Naive thymus-derived CD4-positive, alpha-beta T cell (primary cell): ENCODE results near the gene GFI1B. TPM values are rescaled to one million over a fixed set of nuclear protein-coding genes. Genes with fewer than 3 reads are reported as not detected.

Source experiments
- ATAC-seq: fragments of 150-1000 bp; cut with Tn5 transposase; 2 replicates; pipeline ENCODE4 v1.10.0; 2021; ENCODE audit warnings: mild to moderate bottlenecking, moderate library complexity
- CTCF ChIA-PET: fragments of 350-600 bp; sonication (Branson Sonifier 250); formaldehyde crosslinking; loops from one replicate; lab custom pipeline; 2021; ENCODE audit warnings: antibody characterized with exemption; lab: Charles Lee
- POLR2A ChIA-PET: fragments of 350-600 bp; sonication (Branson Sonifier 250); formaldehyde crosslinking; loops from one replicate; lab custom pipeline; 2021; ENCODE audit warnings: antibody characterized with exemption, inconsistent platforms; lab: Charles Lee
- DNase-seq, 9 donors: peaks; one replicate each; pipeline versions ENCODE4 v3.0.0 to v3.0.0-alpha.2; 2020 to 2022; ENCODE audit warnings: mixed read lengths in 1 of 9
- H3K27ac ChIP-seq: one replicate; pipeline ENCODE4 v1.7.0; 2013; ENCODE audit warnings: mild to moderate bottlenecking, low read depth, low read length, moderate library complexity
- H3K27me3 ChIP-seq, 2 donors: one replicate each; pipeline ENCODE4 v1.7.0; 2013; ENCODE audit warnings: low read length in 2 of 2, mild to moderate bottlenecking in 2 of 2, moderate library complexity in 2 of 2; ENCODE audit not compliant: control insufficient read depth in 2 of 2, insufficient read depth in 2 of 2
- H3K36me3 ChIP-seq, 3 experiments: 1 replicate in 2 of 3; 2 replicates in 1 of 3; pipeline ENCODE4 v1.7.0; 2013; ENCODE audit warnings: low read length in 3 of 3, mild to moderate bottlenecking in 3 of 3, moderate library complexity in 1 of 3; ENCODE audit not compliant: insufficient read depth in 3 of 3, control insufficient read depth in 2 of 3
- H3K4me1 ChIP-seq, 2 donors: one replicate each; pipeline ENCODE4 v1.7.0; 2013; ENCODE audit warnings: low read length in 2 of 2, mild to moderate bottlenecking in 2 of 2, moderate library complexity in 1 of 2; ENCODE audit not compliant: control insufficient read depth in 2 of 2, insufficient read depth in 2 of 2
- H3K4me3 ChIP-seq: 2 replicates; pipeline ENCODE4 v1.7.0; 2013; ENCODE audit warnings: mild to moderate bottlenecking, low read length
- H3K9me3 ChIP-seq, 3 experiments: 1 replicate in 2 of 3; 2 replicates in 1 of 3; pipeline ENCODE4 v1.7.0; 2013; ENCODE audit warnings: low read length in 3 of 3; ENCODE audit not compliant: control insufficient read depth in 2 of 3
- H3K27ac Mint-ChIP-seq, 9 donors: one replicate each; pipeline ENCODE4 v1.8.0; 2020 to 2022; ENCODE audit warnings: mixed read lengths in 9 of 9, mild to moderate bottlenecking in 8 of 9, moderate library complexity in 5 of 9, inconsistent platforms in 2 of 9
- H3K27me3 Mint-ChIP-seq, 5 donors: one replicate each; pipeline ENCODE4 v1.8.0; 2021 to 2022; ENCODE audit warnings: mixed read lengths in 5 of 5, mild to moderate bottlenecking in 1 of 5
- H3K36me3 Mint-ChIP-seq, 5 donors: one replicate each; pipeline ENCODE4 v1.8.0; 2020 to 2022; ENCODE audit warnings: mixed read lengths in 5 of 5, mild to moderate bottlenecking in 3 of 5, inconsistent platforms in 1 of 5
- H3K4me1 Mint-ChIP-seq, 7 donors: one replicate each; pipeline ENCODE4 v1.8.0; 2020 to 2022; ENCODE audit warnings: mixed read lengths in 7 of 7, mild to moderate bottlenecking in 3 of 7, inconsistent platforms in 1 of 7
- H3K4me3 Mint-ChIP-seq, 10 donors: one replicate each; pipeline ENCODE4 v1.8.0; 2020 to 2022; ENCODE audit warnings: mild to moderate bottlenecking in 10 of 10, mixed read lengths in 10 of 10, moderate library complexity in 6 of 10, inconsistent platforms in 2 of 10
- H3K9me3 Mint-ChIP-seq, 11 donors: one replicate each; pipeline ENCODE4 v1.8.0; 2020 to 2022; ENCODE audit warnings: mixed read lengths in 11 of 11, mild to moderate bottlenecking in 4 of 11, inconsistent platforms in 1 of 11, moderate library complexity in 1 of 11
- intact Hi-C, 2 donors: fragments of 100-400 bp; cut with micrococcal nuclease; formaldehyde crosslinking; loops; one replicate each; pipeline ENCODE4 v1.15.1; 2023
- polyA plus RNA-seq, 2 donors: library from polyadenylated mRNA; unstranded; fragments of 300-500 nt; fragmentation: Illumina TruSeq; gene quantifications; one replicate each; pipeline ENCODE4 v1.2.3, GENCODE V29; 2021
- total RNA-seq, 6 experiments: library from RNA in 5 of 6; stranded (reverse) in 5 of 6; gene quantifications; 1 replicate in 5 of 6; 2 replicates in 1 of 6; pipeline ENCODE4 v1.2.3 and lab custom pipeline; 2021 to 2026

Gene GFI1B
- total and polyA plus RNA-seq, 7 experiments from 2014 or later = 0.21 to 2.7 TPM; not detected in 5

DNA sequence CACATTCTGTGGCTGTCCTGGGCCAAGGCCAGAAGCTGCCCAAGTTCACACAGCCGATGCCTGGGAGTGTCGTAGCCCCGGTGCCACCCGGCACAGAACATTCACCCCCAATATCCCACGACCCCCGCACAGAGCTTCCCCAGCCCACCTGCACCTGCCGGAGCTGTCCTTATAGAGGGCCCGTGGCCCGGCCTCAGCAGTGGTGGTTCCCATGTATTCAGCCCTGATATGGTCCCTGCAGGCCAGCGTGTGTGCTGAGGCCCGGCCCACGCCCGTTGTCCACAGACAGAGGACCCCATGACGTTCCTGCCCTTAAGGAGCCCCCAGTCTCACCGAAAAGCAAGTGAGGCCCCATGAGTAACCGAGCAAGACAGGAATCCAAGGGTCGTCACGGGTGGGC lies 5.3 kb upstream of the GFI1B start:
- ChIA-PET POLR2A (no interaction called here), CTCF (interaction anchor here (1.0 kb wide), 1 partner anchor 48 kb away, joined by 3 read pairs; no protein-coding TSS in a partner anchor)
- no peaks in the 10 kb centered on the region for H3K36me3 ChIP-seq
- peaks cover 0 to 6% of the 10 kb centered on the region in 2 donors for H3K27me3 ChIP-seq
- Mint-ChIP-seq H3K9me3 (no peaks in the 10 kb centered on the region), H3K36me3 (no peaks in the 10 kb centered on the region), H3K27ac (no peak overlapping the region), H3K27me3 (peaks cover 7 to 29% (median 19%) of the 10 kb centered on the region in 5 donors), H3K4me3 (no peak overlapping the region), H3K4me1 (peaks cover 0 to 7% (median 3%) of the 10 kb centered on the region in 7 donors)
- no peak overlapping the region for H3K27ac ChIP-seq
- no peaks in the 10 kb centered on the region for H3K9me3 ChIP-seq
- no peak for ATAC-seq
- DNase-seq = no peak
- no peak overlapping the region for H3K4me3 ChIP-seq
- intact Hi-C loops = loop anchor here (5.0 kb wide), 3 partner anchors 171 to 1211 kb away; partner anchors contain the start of gene CFAP77 (in 1 of the 2)
- no peaks in the 10 kb centered on the region for H3K4me1 ChIP-seq

DNA sequence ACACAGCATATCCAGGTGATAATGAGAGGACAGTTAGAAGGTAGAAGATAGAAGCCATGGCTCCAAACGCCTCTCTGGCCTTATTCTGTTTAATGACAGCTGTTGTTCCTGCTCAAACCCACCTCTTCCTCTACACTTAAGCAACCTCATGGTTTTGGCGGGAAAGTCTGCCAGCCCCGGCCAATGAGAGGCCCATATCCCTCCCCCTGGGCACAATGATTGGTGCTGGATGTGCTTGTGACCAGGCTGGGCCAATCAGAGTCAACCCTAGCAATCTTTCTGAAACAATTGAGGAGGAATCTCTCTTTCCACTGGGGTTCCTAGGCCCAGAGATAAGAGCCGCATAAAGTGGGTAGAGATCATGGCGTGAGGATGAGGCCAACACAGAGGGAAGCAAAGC lies 4.8 kb upstream of the GFI1B start:
- H3K27me3 ChIP-seq = peaks cover 0 to 7% of the 10 kb centered on the region in 2 donors
- H3K27ac Mint-ChIP-seq = no peak overlapping the region
- no peaks in the 10 kb centered on the region for H3K9me3 Mint-ChIP-seq
- ChIA-PET CTCF (interaction anchor here (1.0 kb wide), 1 partner anchor 48 kb away, joined by 3 read pairs; no protein-coding TSS in a partner anchor), POLR2A (no interaction called here)
- peaks cover 5 to 12% (median 8%) of the 10 kb centered on the region in 7 donors for H3K4me1 Mint-ChIP-seq
- ATAC-seq (no peak), DNase-seq (no peak)
- H3K27ac ChIP-seq = no peak overlapping the region
- H3K36me3 Mint-ChIP-seq = no peaks in the 10 kb centered on the region
- intact Hi-C loops = loop anchor here (5.0 kb wide), 3 partner anchors 171 to 1211 kb away; partner anchors contain the start of gene CFAP77 (in 1 of the 2)
- H3K27me3 Mint-ChIP-seq = peaks cover 12 to 34% (median 25%) of the 10 kb centered on the region in 5 donors
- no peaks in the 10 kb centered on the region for H3K9me3 ChIP-seq
- no peak overlapping the region for H3K4me3 ChIP-seq
- H3K4me1 ChIP-seq = no peaks in the 10 kb centered on the region
- H3K4me3 Mint-ChIP-seq = no peak overlapping the region
- no peaks in the 10 kb centered on the region for H3K36me3 ChIP-seq

DNA sequence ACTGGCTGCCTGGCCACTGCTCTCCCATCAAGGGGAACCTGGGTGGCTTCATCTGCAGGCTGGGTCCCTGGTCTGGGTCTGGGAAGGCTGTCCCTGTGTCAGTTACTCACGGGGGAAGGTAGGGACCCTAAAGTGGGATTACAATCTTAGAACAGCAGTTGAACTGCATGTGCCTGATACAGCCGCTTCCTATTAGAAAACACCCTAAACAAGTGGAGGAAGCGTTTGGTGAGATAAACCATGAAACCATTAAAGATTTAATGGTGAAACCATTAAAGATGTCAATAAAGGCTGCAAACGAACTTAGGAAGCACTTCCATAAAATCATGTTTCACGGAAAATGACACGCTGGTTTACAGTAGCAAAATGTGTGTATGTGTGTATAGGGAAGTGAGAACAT lies 2.5 kb upstream of the GFI1B start:
- H3K36me3 Mint-ChIP-seq = no peaks in the 10 kb centered on the region
- Histone ChIP-seq H3K27ac (no peak overlapping the region), H3K9me3 (no peaks in the 10 kb centered on the region), H3K27me3 (peaks cover 0 to 10% of the 10 kb centered on the region in 2 donors), H3K36me3 (no peaks in the 10 kb centered on the region), H3K4me1 (no peaks in the 10 kb centered on the region), H3K4me3 (no peak overlapping the region)
- no peak overlapping the region for H3K4me3 Mint-ChIP-seq
- peaks cover 20 to 52% (median 39%) of the 10 kb centered on the region in 5 donors for H3K27me3 Mint-ChIP-seq
- ChIA-PET POLR2A (interaction anchor here (0.6 kb wide), 1 partner anchor 41 kb away, joined by 3 read pairs; no protein-coding TSS in a partner anchor), CTCF (no interaction called here)
- ATAC-seq (no peak), DNase-seq (no peak)
- intact Hi-C loops = loop anchor here in 1 of 2 donors (5.0 kb wide), 1 partner anchor 46 kb away; no protein-coding TSS in a partner anchor
- H3K4me1 Mint-ChIP-seq = peaks cover 5 to 16% (median 9%) of the 10 kb centered on the region in 7 donors
- no peak overlapping the region for H3K27ac Mint-ChIP-seq
- H3K9me3 Mint-ChIP-seq = no peaks in the 10 kb centered on the region

DNA sequence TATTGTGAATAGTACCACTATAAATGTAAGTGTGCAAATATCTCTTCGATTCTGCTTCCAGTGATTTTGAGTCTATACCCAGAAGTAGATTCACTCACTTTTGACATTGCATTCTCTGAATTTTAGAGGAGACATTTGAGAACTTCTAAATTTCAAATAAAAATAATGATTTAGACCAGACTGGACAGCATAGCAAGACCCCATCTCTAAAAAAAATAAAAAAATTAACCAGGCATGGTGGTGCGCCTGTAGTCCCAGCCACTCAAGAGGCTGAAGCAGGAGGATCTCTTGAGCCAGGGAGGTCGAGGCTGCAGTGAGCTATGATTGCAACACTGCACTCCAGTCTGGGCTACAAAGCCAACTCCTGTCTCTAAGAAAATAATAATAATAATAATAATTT lies 1.9 kb upstream of the GFI1B start:
- H3K9me3 ChIP-seq = no peaks in the 10 kb centered on the region
- H3K4me1 ChIP-seq = no peaks in the 10 kb centered on the region
- H3K9me3 Mint-ChIP-seq = no peaks in the 10 kb centered on the region
- CTCF ChIA-PET = interaction anchor here (0.7 kb wide), 1 partner anchor 35 kb away, joined by 3 read pairs; no protein-coding TSS in a partner anchor
- peaks cover 26 to 56% (median 45%) of the 10 kb centered on the region in 5 donors for H3K27me3 Mint-ChIP-seq
- ATAC-seq = no peak
- H3K36me3 ChIP-seq = no peaks in the 10 kb centered on the region
- H3K4me1 Mint-ChIP-seq = peaks cover 5 to 16% (median 9%) of the 10 kb centered on the region in 7 donors
- no peak for DNase-seq
- H3K27ac ChIP-seq = no peak overlapping the region
- POLR2A ChIA-PET = interaction anchor here (0.6 kb wide), 1 partner anchor 41 kb away, joined by 3 read pairs; no protein-coding TSS in a partner anchor
- intact Hi-C loops = loop anchor here in 1 of 2 donors (5.0 kb wide), 1 partner anchor 46 kb away; no protein-coding TSS in a partner anchor
- H3K36me3 Mint-ChIP-seq = no peaks in the 10 kb centered on the region
- no peak overlapping the region for H3K4me3 ChIP-seq
- peaks cover 0 to 10% of the 10 kb centered on the region in 2 donors for H3K27me3 ChIP-seq
- H3K27ac Mint-ChIP-seq = no peak overlapping the region
- no peak overlapping the region for H3K4me3 Mint-ChIP-seq

DNA sequence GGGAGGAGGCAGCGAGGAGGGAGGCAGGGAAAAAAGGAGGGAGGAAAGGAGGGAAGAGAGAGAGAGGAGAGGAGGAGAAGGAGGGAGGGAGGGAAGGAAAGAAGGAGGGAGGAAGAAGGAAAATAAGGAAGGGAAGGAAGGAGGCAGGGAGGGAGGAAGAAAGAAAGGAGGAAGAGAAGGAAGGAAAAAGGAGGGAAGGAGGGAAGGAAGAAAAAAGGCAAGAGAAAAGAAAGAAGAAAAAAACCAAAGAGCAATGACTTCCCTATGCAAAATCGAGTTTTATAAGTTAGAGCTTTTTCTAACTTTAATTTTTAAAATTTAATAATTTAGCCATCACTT lies 413 bp upstream of the GFI1B start:
- Histone ChIP-seq H3K27ac (no peak overlapping the region), H3K27me3 (peaks cover 0 to 10% of the 10 kb centered on the region in 2 donors), H3K36me3 (no peaks in the 10 kb centered on the region), H3K9me3 (no peaks in the 10 kb centered on the region), H3K4me1 (no peaks in the 10 kb centered on the region), H3K4me3 (no peak overlapping the region)
- no peaks in the 10 kb centered on the region for H3K36me3 Mint-ChIP-seq
- peaks cover 39 to 70% (median 52%) of the 10 kb centered on the region in 5 donors for H3K27me3 Mint-ChIP-seq
- H3K4me3 Mint-ChIP-seq = peak overlapping the region in 2 of 10 donors; percentile 10 to 18
- H3K9me3 Mint-ChIP-seq = no peaks in the 10 kb centered on the region
- CTCF ChIA-PET = no interaction called here
- intact Hi-C loops = loop anchor here in 1 of 2 donors (5.0 kb wide), 1 partner anchor 44 kb away; no protein-coding TSS in a partner anchor
- H3K27ac Mint-ChIP-seq = no peak overlapping the region
- peaks cover 5 to 12% (median 7%) of the 10 kb centered on the region in 7 donors for H3K4me1 Mint-ChIP-seq
- DNase-seq (no peak), ATAC-seq (no peak)
- POLR2A ChIA-PET = no interaction called here

DNA sequence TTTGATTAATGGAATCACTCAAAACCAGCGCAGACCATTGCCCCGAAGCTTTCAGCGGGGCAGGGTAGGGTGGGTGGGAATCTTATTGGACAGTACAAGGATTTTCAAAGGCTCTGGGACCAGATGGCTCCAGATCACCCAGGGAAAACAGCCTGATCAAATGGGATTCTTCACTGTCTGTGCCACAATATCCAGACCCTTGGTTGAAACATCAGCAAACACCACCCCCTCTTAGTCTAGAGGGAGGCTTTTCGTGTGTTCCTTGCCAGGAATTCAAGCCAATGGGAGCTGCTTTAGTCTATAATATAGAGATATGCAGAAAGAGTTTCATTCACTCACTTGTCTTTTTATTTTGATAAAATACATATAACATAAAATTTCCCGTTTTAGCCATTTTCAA lies 1.7 kb downstream of the GFI1B start:
- H3K36me3 ChIP-seq = no peaks in the 10 kb centered on the region
- Mint-ChIP-seq H3K27ac (no peak overlapping the region), H3K27me3 (peaks cover 41 to 71% (median 51%) of the 10 kb centered on the region in 5 donors), H3K36me3 (no peaks in the 10 kb centered on the region), H3K9me3 (no peaks in the 10 kb centered on the region), H3K4me3 (no peak overlapping the region), H3K4me1 (peaks cover 5 to 12% (median 7%) of the 10 kb centered on the region in 7 donors)
- ChIA-PET CTCF (no interaction called here), POLR2A (no interaction called here)
- ATAC-seq (no peak), DNase-seq (no peak)
- no peaks in the 10 kb centered on the region for H3K4me1 ChIP-seq
- peaks cover 0 to 10% of the 10 kb centered on the region in 2 donors for H3K27me3 ChIP-seq
- no peak overlapping the region for H3K27ac ChIP-seq
- H3K9me3 ChIP-seq = no peaks in the 10 kb centered on the region
- intact Hi-C loops = no loop called here
- H3K4me3 ChIP-seq = no peak overlapping the region
